ENCODE results near the gene MARK4. TPM values are rescaled to one million over a fixed set of nuclear protein-coding genes. Genes with fewer than 3 reads are reported as not detected.
A peak's percentile ranks its signal among the peaks of the same experiment; 100 is the strongest.

Gene MARK4
- total RNA-seq, 4 donors from 2014 or later = 12.2 to 42.5 (median 22.1) TPM

GRCh38 chr19:45304141-45304926 lies 53.3 kb downstream of the MARK4 start:
- Histone ChIP-seq H3K4me3 (no peak overlapping the region), H3K27ac (peak overlapping the region; percentile 76 to 100 (median 98)), H3K36me3 (peaks cover 0 to 11% of the 10 kb centered on the region in 2 donors), H3K4me1 (peaks cover 11 to 15% of the 10 kb centered on the region in 2 donors), H3K9me3 (no peaks in the 10 kb centered on the region), H3K27me3 (no peaks in the 10 kb centered on the region)
- intact Hi-C loops (cut with DNase I; ENCODE audit: low total_unique reads) (loop anchor here (5.0 kb wide), 1 partner anchor 33 kb away; no protein-coding TSS in a partner anchor), in situ Hi-C loops (cut with MboI; ENCODE audit: low sequenced_read_pairs in 4 of 4) (no loop called here)
- DNase-seq = no peak
- ATAC-seq = peak in 1 of 2 donors; percentile 2
- TF ChIP-seq CTCF (IDR thresholded peaks at IDR 0.05 in 4 of 5, conservative IDR thresholded peaks at IDR 0.05 in 1 of 5) (no peak), POLR2A (IDR thresholded peaks at IDR 0.05) (no peak)

GRCh38 chr19:45305007-45305406 lies 53.9 kb downstream of the MARK4 start:
- Histone ChIP-seq H3K27me3 (no peaks in the 10 kb centered on the region), H3K27ac (peak overlapping the region; percentile 76 to 100 (median 98)), H3K9me3 (no peaks in the 10 kb centered on the region), H3K4me1 (peaks cover 16 to 20% of the 10 kb centered on the region in 2 donors), H3K4me3 (no peak overlapping the region), H3K36me3 (peaks cover 0 to 11% of the 10 kb centered on the region in 2 donors)
- intact Hi-C loops (cut with DNase I; ENCODE audit: low total_unique reads) = loop anchor here (5.0 kb wide), 1 partner anchor 117 kb away; the partner anchor contains the start of gene ERCC1
- DNase-seq = peak in 1 of 2 donors; percentile 72
- in situ Hi-C loops (cut with MboI; ENCODE audit: low sequenced_read_pairs in 4 of 4) = no loop called here
- no peak for TF ChIP-seq POLR2A (IDR thresholded peaks at IDR 0.05)
- no peak for TF ChIP-seq CTCF (IDR thresholded peaks at IDR 0.05 in 4 of 5, conservative IDR thresholded peaks at IDR 0.05 in 1 of 5)
- ATAC-seq = peak in 1 of 2 donors; percentile 48

GRCh38 chr19:45305421-45305820 lies 54.4 kb downstream of the MARK4 start:
- DNase-seq = peak in 1 of 2 donors; percentile 63
- H3K9me3 ChIP-seq = no peaks in the 10 kb centered on the region
- peak overlapping the region; percentile 76 to 100 (median 98) for H3K27ac ChIP-seq
- peaks cover 20% of the 10 kb centered on the region in 2 donors for H3K4me1 ChIP-seq
- no peak overlapping the region for H3K4me3 ChIP-seq
- peaks cover 0 to 11% of the 10 kb centered on the region in 2 donors for H3K36me3 ChIP-seq
- in situ Hi-C loops (cut with MboI; ENCODE audit: low sequenced_read_pairs in 4 of 4) = no loop called here
- intact Hi-C loops (cut with DNase I; ENCODE audit: low total_unique reads) = loop anchor here (5.0 kb wide), 1 partner anchor 117 kb away; the partner anchor contains the start of gene ERCC1
- H3K27me3 ChIP-seq = no peaks in the 10 kb centered on the region
- TF ChIP-seq POLR2A (IDR thresholded peaks at IDR 0.05) (no peak), CTCF (IDR thresholded peaks at IDR 0.05 in 4 of 5, conservative IDR thresholded peaks at IDR 0.05 in 1 of 5) (no peak)
- ATAC-seq = peak in 1 of 2 donors; percentile 6

DNA sequence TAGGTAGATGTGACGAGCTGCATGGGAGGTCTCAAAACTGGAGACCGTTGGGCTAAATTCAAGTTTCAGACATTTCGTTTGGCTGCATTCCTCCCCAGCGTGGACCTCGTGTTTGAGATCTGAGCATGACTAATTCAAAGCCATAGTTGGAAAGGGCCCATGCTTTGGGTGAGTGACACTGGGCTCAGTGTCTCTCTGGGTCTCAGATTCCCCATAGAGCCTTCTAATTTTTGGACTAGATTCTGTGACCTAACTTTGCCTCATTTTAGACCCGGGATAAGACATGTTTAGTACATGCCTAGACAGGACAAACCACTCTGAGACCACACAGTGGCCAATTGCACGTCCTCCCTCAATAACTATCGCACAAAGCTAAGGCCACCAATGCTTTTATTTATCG lies 55.0 kb downstream of the MARK4 start:
- DNase-seq (peak in 1 of 2 donors; percentile 71), ATAC-seq (peak; percentile 42 to 70)
- H3K27ac ChIP-seq = peak overlapping the region; percentile 76 to 100 (median 98)
- H3K9me3 ChIP-seq = no peaks in the 10 kb centered on the region
- in situ Hi-C loops (cut with MboI; ENCODE audit: low sequenced_read_pairs in 4 of 4) = no loop called here
- intact Hi-C loops (cut with DNase I; ENCODE audit: low total_unique reads) = loop anchor here (5.0 kb wide), 1 partner anchor 116 kb away; the partner anchor contains the start of gene ERCC1
- H3K4me3 ChIP-seq = no peak overlapping the region
- no peaks in the 10 kb centered on the region for H3K27me3 ChIP-seq
- no peak for TF ChIP-seq CTCF (IDR thresholded peaks at IDR 0.05 in 4 of 5, conservative IDR thresholded peaks at IDR 0.05 in 1 of 5)
- peaks cover 0 to 11% of the 10 kb centered on the region in 2 donors for H3K36me3 ChIP-seq
- peaks cover 20% of the 10 kb centered on the region in 2 donors for H3K4me1 ChIP-seq
